Activated CD4-positive, CD25-positive, alpha-beta regulatory T cell treated with anti-CD3 and anti-CD28 coated beads, Interleukin-2, amount 50 U/mL, for 72 hours (primary cell): ENCODE measurements around the gene BRF1.
"Not testable (repeated sequence)": the region's sequence is repeated elsewhere in the genome, so short reads cannot be mapped to it uniquely, and the experiment has no call there.

ENCODE experiments used
- DNase-seq: peaks from one replicate; pipeline ENCODE4 v3.0.0; 2021

The BRF1 gene

GRCh38 chr14:105287249-105288102 is 13.3 kb downstream of the BRF1 start:
- no peak for DNase-seq

- DNase-seq, result no peak
Observed at GRCh38 chr14:105286759-105287144, 14.0 kb downstream of the BRF1 start.

DNA sequence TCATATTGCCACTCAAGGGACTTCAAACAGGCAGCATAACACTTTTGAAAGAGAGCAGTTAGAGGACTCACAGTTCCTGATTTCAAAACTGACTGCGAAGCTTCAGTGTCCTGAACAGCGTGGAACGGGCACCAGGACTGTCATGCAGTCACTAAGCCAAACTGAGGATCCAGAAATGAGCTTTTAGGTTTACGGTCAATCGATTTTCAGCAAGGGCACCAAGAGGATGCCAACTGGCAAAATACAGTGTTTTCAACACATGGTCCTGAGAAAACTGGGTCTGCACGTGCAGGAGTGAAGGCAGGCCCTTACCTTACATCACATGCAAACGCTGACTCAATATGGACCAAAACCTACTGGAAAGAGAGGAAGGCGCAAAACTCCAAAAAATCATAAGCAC is 15.6 kb downstream of the BRF1 start:
- no peak for DNase-seq

GRCh38 chr14:105283899-105284298 is 16.9 kb downstream of the BRF1 start:
- DNase-seq, result no peak

DNA sequence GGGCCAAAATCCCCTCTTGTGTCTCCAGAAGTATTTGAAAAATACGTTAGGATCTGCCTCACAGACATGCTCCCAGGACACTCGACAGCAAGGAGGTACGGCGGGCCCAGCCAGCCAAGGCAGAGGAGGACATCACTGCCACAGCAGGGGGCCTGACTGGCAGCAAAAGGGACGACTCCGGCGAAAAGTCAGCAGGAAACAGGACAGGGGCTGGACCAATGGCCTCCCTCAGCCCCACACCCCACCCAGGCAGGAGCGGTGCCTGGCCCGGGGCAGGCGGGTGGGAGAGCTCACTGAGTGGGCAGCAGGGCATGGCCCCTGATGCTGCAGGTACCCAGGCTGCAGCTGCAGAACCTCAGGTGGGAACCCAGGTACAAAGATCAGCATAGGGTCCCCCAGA is 17.8 kb downstream of the BRF1 start:
- DNase-seq, result no peak

DNA sequence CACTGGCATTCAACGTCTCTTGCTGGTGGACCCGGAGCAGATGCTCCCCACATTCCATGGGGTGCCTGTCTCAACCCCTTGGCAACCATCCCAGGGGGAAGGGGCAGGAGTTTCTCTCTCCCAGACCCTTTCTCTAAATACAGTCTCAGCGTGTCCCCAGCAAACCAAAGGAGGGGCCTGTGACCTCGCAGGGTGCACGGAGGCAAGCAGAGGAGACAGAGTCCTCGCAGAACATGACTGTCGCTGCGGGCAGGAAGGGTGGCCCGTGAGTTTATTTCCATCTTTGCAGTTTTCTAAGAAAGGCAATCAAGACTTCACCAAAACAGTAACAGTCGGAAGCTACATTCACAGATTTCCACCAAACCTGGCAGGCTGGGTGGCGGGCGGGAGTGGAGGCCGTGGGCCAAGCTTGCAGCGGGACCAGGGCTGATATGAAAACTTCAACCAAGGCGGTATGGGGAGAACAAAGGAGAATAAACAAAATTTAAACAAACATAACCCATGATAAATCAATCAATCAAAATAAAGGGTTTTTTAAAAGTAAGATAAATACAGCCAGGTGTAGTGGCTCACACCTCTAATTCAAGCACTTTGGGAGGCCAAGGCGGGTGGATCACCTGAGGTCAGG is 18.6 kb downstream of the BRF1 start:
- no peak for DNase-seq

- no peak for DNase-seq
Observed at GRCh38 chr14:105281371-105282097, 19.3 kb downstream of the BRF1 start.

GRCh38 chr14:105280525-105280924 is 20.3 kb downstream of the BRF1 start:
- no peak for DNase-seq

DNA sequence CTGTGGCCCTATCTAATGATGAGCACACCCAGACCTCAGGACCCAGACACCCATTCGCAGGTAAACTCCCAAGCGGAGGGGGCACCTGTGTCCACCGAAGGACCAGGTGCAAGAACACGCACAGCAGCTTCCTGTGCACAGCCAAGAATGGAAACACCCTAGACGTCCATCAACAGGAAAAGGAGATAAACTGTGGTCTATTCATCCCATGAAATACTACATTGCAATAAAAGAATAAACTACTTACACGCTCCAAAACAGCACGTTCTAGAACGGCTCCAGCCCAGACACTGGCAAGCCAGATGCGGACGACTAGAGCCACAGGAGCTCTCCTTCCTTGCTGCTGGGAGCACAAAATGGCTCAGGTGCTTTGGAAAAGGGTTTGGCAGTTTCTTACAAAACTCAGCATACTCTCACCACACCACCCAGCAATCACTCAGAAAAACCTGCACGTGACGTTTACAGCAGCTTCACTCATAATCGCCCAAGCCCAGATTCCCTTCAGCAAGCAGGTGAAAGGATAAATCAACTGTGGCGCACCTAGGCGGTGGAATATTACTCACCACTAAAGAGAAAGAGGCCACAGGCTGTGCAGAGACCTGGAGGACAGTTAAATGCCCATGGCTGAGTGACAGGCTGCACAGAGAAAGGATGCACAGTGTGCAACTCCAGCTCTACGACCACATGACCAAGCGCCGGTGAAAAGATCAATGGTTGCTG is 21.0 kb downstream of the BRF1 start:
- DNase-seq, result no peak

DNA sequence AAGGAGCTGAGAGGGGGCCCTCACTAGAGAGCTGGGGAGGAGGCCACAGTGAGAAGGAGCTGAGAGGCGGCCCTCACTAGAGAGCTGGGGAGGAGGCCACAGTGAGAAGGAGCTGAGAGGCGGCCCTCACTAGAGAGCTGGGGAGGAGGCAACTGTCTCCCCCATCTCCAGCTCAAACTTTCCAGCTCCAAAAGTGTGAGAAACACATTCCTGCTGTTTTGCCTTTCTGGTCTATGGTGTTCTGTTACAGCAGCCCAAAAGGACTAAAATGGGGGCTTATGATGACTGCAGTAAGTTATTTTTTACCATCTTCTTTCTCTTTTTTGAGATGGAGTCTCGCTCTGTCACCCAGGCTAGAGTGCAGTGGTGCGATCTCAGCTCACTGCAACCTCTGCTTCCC is 23.4 kb downstream of the BRF1 start:
- DNase-seq, result not testable (repeated sequence)

GRCh38 chr14:105275267-105275946 is 25.4 kb downstream of the BRF1 start:
- no peak for DNase-seq

DNA sequence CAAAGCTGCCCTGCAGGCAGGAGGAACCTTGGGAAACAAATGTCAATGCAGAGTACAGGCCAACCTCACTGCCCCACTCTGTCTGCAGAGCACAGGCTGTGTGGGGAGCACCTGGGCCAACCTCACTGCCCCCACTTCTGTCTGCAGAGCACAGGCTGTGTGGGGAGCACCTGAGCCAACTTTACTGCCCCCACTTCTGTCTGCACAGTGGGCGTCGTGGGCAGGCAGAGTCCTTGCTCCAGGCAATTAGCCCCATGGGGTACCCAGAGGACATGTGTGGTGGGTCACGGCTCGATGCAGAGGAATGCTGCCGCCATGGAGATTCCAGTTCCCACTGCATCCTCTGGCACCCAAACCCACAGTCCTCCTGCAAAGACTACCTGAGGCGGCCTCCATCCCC is 26.2 kb downstream of the BRF1 start:
- no peak for DNase-seq

DNA sequence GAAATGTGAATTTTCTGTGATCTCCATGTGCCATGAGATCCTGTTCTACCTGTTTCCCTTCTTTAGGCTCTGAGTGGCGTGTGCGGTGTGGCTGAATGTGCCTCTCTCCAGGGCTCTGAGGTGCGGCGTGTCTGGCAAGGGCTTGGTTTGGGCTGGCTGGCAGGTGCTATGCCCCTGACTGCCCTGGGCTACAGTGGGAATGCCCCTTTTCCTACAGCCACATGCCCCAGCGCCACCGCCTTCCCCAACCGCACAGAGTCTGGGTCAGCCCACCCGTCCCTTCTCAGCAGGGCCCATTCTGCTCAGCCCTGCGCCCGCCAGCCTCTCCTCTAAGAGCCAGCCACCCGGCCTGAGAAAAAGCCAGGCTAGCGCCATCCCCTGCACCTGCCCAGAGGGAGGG is 27.7 kb downstream of the BRF1 start:
- DNase-seq, result no peak

DNA sequence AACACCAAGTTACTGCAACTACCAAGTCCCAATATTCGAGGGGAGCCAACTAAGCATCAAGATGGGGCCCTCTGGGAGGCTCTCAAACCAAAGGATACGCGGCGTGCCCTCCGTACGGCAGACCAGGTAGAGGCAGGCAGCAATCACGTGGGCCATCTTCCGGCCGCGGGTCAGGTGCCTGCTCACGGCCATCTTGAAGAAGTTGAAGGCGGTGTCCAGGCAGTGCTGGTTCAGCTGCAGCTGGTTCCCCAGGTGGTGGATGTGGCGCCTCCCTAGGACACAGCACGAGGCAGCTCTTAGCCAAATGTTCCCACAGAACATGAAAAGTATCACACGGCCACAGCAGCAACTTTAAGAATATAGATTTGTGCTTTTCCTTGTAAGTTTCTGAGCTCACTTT is 28.2 kb downstream of the BRF1 start:
- no peak for DNase-seq

- DNase-seq, result no peak
Observed at GRCh38 chr14:105271224-105271890, 29.4 kb downstream of the BRF1 start.

DNA sequence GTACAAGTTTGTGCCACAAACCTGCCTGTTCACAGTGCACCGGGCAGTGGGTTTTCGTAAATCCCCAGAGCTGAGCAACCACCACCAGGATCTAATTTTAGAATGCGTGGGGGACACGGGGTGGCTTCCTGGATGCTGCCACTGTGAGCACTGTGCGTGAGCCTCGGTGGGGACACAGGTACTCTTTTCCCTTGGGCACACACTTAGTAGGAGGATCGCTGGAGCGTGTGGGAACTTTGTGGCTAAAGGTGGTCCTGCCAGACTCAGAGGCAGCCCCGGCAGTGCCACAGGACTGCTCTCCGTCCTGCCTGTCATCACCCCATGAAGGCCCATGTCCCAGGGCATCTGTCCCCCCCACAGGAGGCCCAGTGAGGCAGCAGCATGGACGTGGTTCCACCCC is 31.4 kb downstream of the BRF1 start:
- no peak for DNase-seq

DNA sequence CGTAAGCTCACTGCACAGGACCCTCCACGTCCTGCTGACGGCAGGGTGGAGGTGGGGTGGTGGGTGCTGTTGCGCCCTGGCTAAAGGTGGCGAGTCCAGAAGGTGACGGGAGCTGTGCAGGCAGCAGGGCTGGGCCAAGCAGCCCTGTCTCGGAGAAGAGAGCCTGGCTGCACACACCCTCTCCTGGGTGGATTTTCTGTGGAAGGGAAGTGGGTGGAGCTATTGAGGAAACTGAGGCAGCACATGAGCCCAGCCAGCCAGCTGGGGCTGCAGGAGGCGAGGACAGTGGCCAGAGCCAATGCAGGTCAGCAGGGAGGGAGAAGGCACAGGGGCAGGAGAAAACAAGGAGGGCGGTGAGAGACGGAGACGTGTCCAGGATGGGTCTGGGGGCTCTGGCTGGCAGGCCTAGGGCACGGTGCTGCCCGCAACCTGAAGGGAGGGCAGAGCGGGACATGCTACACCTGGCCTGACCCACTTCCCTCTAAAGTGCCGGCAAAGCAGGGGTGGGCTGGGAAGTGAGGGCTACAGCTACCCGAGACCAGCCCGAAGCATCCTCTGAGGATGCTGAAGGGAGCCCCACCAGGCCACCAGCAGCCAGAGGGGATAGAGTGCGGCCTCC is 32.0 kb downstream of the BRF1 start:
- no peak for DNase-seq

DNA sequence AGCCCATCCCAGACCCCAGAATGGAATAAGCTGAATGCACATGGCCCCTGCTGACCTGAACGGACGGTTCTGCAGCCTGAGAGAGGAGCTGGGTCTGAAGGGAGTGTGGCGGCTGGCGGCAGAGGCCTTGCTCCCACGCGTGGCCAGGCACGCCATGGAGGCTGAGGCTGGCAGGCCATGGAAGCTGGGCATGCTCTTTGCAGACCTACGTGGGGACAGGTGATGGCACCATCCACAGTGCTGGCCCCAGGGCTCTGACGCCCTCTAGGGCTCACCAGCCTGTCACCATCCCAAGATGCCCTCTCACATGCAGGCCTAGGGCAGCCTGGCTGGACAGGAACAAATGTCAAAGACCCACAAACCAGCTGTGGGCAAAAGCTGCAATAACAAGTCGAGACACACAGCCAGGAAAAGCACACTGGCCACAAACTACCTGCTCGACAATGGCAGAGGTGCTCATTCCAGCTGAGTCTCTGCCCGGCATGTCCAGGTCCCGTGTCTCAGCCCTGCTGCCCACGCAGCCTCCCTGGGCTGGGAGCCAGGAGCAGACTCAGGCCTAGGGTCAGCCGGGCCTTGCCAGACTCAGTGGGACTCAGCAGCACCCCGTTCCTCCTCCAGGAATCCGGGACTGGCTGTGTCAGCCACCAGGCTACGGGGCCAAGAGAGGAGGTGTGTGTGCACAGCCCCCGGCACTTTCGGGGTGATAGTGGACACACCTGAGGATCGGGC is 32.8 kb downstream of the BRF1 start:
- DNase-seq, result no peak

DNA sequence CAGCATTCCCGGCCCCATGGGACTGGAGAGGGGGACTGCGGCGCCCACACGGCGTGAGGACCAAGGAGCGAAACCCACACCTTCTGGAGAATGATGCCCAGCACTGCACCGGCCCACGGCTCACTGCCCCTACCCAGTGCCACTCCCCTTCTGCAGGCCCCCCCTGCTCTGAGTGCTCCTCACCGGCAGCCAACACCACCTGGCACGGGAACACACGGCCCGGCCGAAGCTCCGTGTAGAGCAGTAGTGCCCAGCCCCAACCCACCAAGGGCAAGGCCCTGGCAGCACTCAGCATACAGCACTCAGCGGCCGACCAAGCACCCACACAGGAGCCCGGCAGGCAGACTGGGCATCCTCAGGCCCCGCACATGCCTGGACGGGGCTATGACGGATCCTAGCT is 39.0 kb downstream of the BRF1 start:
- no peak for DNase-seq

GRCh38 chr14:105260959-105261358 is 39.8 kb downstream of the BRF1 start:
- DNase-seq, result no peak

DNA sequence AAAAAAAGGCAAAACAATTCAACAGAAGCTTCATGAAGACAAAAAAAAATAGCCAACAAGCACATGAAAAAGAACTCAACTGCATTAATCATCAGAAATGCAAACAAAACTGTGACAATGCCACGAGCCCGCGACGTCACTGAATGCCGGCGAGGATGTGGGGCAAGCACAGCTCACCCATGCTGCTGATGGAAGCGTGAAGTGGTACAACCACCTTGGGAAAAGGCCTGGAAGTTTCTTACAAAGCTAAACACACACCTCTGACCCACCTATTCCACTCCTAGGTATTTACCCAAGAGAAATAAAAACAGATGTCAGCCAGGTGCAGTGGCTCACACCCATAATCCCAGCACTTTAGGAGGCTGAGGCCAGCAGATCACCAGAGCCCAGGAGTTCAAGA is 42.0 kb downstream of the BRF1 start:
- DNase-seq, result no peak
